ENCODE results near the gene IGF2BP2.

DNA sequence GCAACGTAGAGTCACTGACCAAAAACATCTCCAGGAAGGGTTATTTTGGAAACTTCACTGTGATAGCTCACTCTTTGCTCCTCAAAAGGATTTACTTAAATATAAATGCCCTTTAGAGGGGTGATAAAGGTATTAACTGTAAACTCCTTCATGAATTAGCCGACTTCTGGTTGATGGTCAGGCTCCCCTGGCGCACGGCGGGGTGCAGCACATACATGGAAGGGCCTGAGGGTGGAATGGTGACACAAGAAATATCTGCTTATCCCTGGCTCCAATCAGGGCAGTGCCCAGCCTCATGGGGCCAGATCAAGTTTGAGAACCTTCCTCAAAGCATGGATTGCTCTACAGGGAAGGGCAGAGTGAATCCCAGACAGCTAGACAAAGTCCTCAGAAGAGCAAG is 116.5 kb downstream of the IGF2BP2 start:
- TF ChIP-seq CTCF (IDR thresholded peaks at IDR 0.05; ENCODE audit: insufficient read depth, low read length) (no peak), POLR2AphosphoS5 (IDR thresholded peaks at IDR 0.05; ENCODE audit: low read depth) (no peak)

Measured in HL-60 (cell line).